ENCODE data around the gene KIAA0319L. TPM values are rescaled to one million over a fixed set of nuclear protein-coding genes. Genes with fewer than 3 reads are reported as not detected.

The KIAA0319L gene
- total and polyA plus RNA-seq, 2 experiments from 2014 or later = 27.2 to 75.1 TPM

GRCh38 chr1:35530168-35530567 lies 27.0 kb downstream of the KIAA0319L start (continued):
- TF ChIP-seq CREB1 (CRISPR knock-in tag; IDR thresholded peaks at IDR 0.05; ENCODE audit: low read depth) = no peak
- TF ChIP-seq POLR2AphosphoS5 (IDR thresholded peaks at IDR 0.05; ENCODE audit: low read depth) = no peak
- no peak for TF ChIP-seq ZNF331 (CRISPR knock-in tag; IDR thresholded peaks at IDR 0.05; ENCODE audit: low read depth)
- no peak for TF ChIP-seq ZNF114 (CRISPR knock-in tag; IDR thresholded peaks at IDR 0.05)

DNA sequence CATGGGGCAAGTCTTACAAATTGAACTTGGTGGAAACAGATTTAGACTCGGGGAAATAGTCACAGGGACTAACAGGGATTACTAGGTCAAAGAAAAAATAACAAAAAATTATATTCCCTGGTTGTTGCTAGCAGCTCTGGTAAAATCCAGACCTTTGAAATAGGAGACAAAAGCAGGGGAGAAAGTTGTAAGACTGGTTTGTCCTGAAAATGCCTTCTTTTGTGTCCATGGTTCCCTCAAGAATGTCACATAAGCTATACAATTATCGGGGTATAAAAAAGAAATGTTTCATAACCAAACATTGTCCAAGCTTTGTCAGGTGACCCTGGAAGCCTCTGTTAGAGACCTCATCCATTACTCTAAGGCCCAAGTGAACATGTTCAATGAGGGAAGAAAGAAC lies 33.1 kb downstream of the KIAA0319L start:
- Mint-ChIP-seq H3K9me3 (peaks cover 23% of the 10 kb centered on the region; the same call in 2 of the 3 replicates), H3K27ac (no peak overlapping the region), H3K36me3 (ENCODE audit: low read depth) (peaks cover 34% of the 10 kb centered on the region), H3K4me1 (peaks cover 27% of the 10 kb centered on the region), H3K4me3 (no peak overlapping the region), H3K27me3 (ENCODE audit: insufficient read depth, low read depth, poor library complexity) (peaks cover 5% of the 10 kb centered on the region)
- Histone ChIP-seq H3F3A (replicated peaks; ENCODE audit: low read depth) (no peaks in the 10 kb centered on the region), H3K27ac (ENCODE audit: low read depth) (0 out of 2 replicates have a peak overlapping the region, but pooled peaks have one; percentile 12), H3K4me2 (peak overlapping the region; percentile 55; the same call in 1 of the 2 replicates), H3K27me3 (ENCODE audit: insufficient read depth) (no peaks in the 10 kb centered on the region), H2AFZ (no peak overlapping the region), H3K36me3 (ENCODE audit: insufficient read depth) (peaks cover 9% of the 10 kb centered on the region), H3K4me1 (ENCODE audit: insufficient read depth) (peaks cover 15% of the 10 kb centered on the region), H3K4me3 (peak overlapping the region; percentile 23; the same call in 1 of the 2 replicates), H3K9me2 (ENCODE audit: insufficient read depth) (no peaks in the 10 kb centered on the region), H4K20me1 (replicated peaks; ENCODE audit: insufficient read depth) (0 out of 2 replicates have a peak, but pooled peaks cover 3% of the 10 kb centered on the region), H3K79me2 (replicated peaks; ENCODE audit: insufficient read depth) (peaks cover 23% of the 10 kb centered on the region; the same call in 1 of the 2 replicates)
- DNase-seq (ENCODE audit: low spot score) = peak; percentile 62
- no peak for TF ChIP-seq JUNB (IDR thresholded peaks at IDR 0.05; ENCODE audit: unreplicated experiment)
- TF ChIP-seq EZH2 (IDR thresholded peaks at IDR 0.05; ENCODE audit: low read depth, unreplicated experiment) = no peak
- no peak for TF ChIP-seq ZNF114 (CRISPR knock-in tag; IDR thresholded peaks at IDR 0.05)
- TF ChIP-seq REST (IDR thresholded peaks at IDR 0.05; ENCODE audit: unreplicated experiment) = no peak
- TF ChIP-seq, protein P1, sequence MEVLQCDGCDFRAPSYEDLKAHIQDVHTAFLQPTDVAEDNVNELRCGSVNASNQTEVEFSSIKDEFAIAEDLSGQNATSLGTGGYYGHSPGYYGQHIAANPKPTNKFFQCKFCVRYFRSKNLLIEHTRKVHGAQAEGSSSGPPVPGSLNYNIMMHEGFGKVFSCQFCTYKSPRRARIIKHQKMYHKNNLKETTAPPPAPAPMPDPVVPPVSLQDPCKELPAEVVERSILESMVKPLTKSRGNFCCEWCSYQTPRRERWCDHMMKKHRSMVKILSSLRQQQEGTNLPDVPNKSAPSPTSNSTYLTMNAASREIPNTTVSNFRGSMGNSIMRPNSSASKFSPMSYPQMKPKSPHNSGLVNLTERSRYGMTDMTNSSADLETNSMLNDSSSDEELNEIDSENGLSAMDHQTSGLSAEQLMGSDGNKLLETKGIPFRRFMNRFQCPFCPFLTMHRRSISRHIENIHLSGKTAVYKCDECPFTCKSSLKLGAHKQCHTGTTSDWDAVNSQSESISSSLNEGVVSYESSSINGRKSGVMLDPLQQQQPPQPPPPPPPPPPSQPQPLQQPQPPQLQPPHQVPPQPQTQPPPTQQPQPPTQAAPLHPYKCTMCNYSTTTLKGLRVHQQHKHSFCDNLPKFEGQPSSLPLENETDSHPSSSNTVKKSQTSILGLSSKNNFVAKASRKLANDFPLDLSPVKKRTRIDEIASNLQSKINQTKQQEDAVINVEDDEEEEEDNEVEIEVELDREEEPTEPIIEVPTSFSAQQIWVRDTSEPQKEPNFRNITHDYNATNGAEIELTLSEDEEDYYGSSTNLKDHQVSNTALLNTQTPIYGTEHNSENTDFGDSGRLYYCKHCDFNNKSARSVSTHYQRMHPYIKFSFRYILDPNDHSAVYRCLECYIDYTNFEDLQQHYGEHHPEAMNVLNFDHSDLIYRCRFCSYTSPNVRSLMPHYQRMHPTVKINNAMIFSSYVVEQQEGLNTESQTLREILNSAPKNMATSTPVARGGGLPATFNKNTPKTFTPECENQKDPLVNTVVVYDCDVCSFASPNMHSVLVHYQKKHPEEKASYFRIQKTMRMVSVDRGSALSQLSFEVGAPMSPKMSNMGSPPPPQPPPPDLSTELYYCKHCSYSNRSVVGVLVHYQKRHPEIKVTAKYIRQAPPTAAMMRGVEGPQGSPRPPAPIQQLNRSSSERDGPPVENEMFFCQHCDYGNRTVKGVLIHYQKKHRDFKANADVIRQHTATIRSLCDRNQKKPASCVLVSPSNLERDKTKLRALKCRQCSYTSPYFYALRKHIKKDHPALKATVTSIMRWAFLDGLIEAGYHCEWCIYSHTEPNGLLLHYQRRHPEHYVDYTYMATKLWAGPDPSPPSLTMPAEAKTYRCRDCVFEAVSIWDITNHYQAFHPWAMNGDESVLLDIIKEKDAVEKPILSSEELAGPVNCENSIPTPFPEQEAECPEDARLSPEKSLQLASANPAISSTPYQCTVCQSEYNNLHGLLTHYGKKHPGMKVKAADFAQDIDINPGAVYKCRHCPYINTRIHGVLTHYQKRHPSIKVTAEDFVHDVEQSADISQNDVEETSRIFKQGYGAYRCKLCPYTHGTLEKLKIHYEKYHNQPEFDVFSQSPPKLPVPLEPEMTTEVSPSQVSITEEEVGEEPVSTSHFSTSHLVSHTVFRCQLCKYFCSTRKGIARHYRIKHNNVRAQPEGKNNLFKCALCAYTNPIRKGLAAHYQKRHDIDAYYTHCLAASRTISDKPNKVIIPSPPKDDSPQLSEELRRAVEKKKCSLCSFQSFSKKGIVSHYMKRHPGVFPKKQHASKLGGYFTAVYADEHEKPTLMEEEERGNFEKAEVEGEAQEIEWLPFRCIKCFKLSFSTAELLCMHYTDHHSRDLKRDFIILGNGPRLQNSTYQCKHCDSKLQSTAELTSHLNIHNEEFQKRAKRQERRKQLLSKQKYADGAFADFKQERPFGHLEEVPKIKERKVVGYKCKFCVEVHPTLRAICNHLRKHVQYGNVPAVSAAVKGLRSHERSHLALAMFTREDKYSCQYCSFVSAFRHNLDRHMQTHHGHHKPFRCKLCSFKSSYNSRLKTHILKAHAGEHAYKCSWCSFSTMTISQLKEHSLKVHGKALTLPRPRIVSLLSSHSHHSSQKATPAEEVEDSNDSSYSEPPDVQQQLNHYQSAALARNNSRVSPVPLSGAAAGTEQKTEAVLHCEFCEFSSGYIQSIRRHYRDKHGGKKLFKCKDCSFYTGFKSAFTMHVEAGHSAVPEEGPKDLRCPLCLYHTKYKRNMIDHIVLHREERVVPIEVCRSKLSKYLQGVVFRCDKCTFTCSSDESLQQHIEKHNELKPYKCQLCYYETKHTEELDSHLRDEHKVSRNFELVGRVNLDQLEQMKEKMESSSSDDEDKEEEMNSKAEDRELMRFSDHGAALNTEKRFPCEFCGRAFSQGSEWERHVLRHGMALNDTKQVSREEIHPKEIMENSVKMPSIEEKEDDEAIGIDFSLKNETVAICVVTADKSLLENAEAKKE (CRISPR knock-in tag; IDR thresholded peaks at IDR 0.05) = no peak
- ATAC-seq = no peak; the same call in 2 of the 3 replicates

Measured in GM23338 (cell line).